WTC11 (cell line): ENCODE measurements around the gene DNAI1. TPM values are rescaled to one million over a fixed set of nuclear protein-coding genes. Genes with fewer than 3 reads are reported as not detected.
"Not testable (repeated sequence)": the region's sequence is repeated elsewhere in the genome, so short reads cannot be mapped to it uniquely, and the experiment has no call there.

Experiments
- ATAC-seq: fragments of 200-7000 bp; cut with Tn5 transposase; 2 replicates; pipeline ENCODE4 v1.10.0; 2021; ENCODE audit warnings: mild to moderate bottlenecking, moderate library complexity
- CTCF ChIA-PET: fragments of 300-600 bp; sonication (Branson Sonifier 250); formaldehyde crosslinking; loops from one replicate; lab custom pipeline; 2021; ENCODE audit warnings: antibody characterized with exemption; lab: Charles Lee
- POLR2A ChIA-PET: fragments of 350-600 bp; sonication (Branson Sonifier 250); formaldehyde crosslinking; loops from one replicate; lab custom pipeline; 2021; ENCODE audit warnings: antibody characterized with exemption; lab: Charles Lee
- DNase-seq: peaks from one replicate; pipeline ENCODE4 v3.0.0; 2021; ENCODE audit warnings: low spot score
- H3K27ac Mint-ChIP-seq: 2 replicates; pipeline ENCODE4 v1.8.0; 2021; ENCODE audit warnings: mixed read lengths
- H3K27me3 Mint-ChIP-seq: 2 replicates; pipeline ENCODE4 v1.8.0; 2021; ENCODE audit warnings: low read depth, mild to moderate bottlenecking, moderate library complexity, mixed read lengths
- H3K36me3 Mint-ChIP-seq: 2 replicates; pipeline ENCODE4 v1.8.0; 2021; ENCODE audit warnings: mixed read lengths
- H3K4me1 Mint-ChIP-seq: 2 replicates; pipeline ENCODE4 v1.8.0; 2022; ENCODE audit warnings: mixed read lengths
- H3K4me3 Mint-ChIP-seq: 2 replicates; pipeline ENCODE4 v1.8.0; 2021; ENCODE audit warnings: mild to moderate bottlenecking, moderate library complexity, mixed read lengths
- H3K9me3 Mint-ChIP-seq: 2 replicates; pipeline ENCODE4 v1.8.0; 2021; ENCODE audit warnings: mixed read lengths
- CTCF ChIP-seq: fragments of 200-600 bp; IDR thresholded peaks from 2 replicates; pipeline ENCODE4 v1.8.0; 2022; ENCODE audit warnings: antibody characterized with exemption
- GABPB1 ChIP-seq: sonication (generic); formaldehyde crosslinking; IDR thresholded peaks from 2 replicates; pipeline ENCODE4 v1.8.1; 2023; ENCODE audit warnings: mild to moderate bottlenecking, missing genetic modification reagents
- JAZF1 ChIP-seq: fragments of 250-450 bp; sonication (Bioruptor Pico); IDR thresholded peaks from 2 replicates; pipeline ENCODE4 v1.9.0; 2021; ENCODE audit warnings: moderate library complexity, mild to moderate bottlenecking, inconsistent platforms
- JUN ChIP-seq: sonication (generic); formaldehyde crosslinking; IDR thresholded peaks from 2 replicates; pipeline ENCODE4 v1.8.0; 2023; ENCODE audit warnings: mild to moderate bottlenecking, missing genetic modification reagents
- NFYB ChIP-seq: sonication (generic); formaldehyde crosslinking; conservative IDR thresholded peaks from 2 replicates; pipeline ENCODE4 v1.8.0; 2022; ENCODE audit warnings: low read depth, missing genetic modification reagents
- PRDM15 ChIP-seq: sonication (generic); formaldehyde crosslinking; IDR thresholded peaks from 2 replicates; pipeline ENCODE4 v1.8.0; 2022; ENCODE audit warnings: missing genetic modification reagents
- SMAD4 ChIP-seq: sonication (generic); formaldehyde crosslinking; IDR thresholded peaks from 2 replicates; pipeline ENCODE4 v1.8.0; 2022; ENCODE audit warnings: mild to moderate bottlenecking, missing genetic modification reagents
- SP1 ChIP-seq: sonication (generic); formaldehyde crosslinking; conservative IDR thresholded peaks from 2 replicates; pipeline ENCODE4 v1.8.1; 2022; ENCODE audit warnings: missing genetic modification reagents
- STAT6 ChIP-seq: sonication (generic); formaldehyde crosslinking; conservative IDR thresholded peaks from 2 replicates; pipeline ENCODE4 v1.8.1; 2023; ENCODE audit warnings: mild to moderate bottlenecking, low read depth, missing genetic modification reagents, moderate library complexity
- total RNA-seq: library from RNA; stranded (reverse); gene quantifications from 3 replicates; pipeline ENCODE4 v1.2.3, GENCODE V29; 2021
- TF ChIP-seq, protein P1 (sequence below): sonication (generic); formaldehyde crosslinking; IDR thresholded peaks from 2 replicates; pipeline ENCODE4 v1.8.1; 2023; ENCODE audit warnings: mild to moderate bottlenecking, missing genetic modification reagents

The DNAI1 gene
- total RNA-seq, 1 experiment from 2014 or later = 2.1 TPM

DNA sequence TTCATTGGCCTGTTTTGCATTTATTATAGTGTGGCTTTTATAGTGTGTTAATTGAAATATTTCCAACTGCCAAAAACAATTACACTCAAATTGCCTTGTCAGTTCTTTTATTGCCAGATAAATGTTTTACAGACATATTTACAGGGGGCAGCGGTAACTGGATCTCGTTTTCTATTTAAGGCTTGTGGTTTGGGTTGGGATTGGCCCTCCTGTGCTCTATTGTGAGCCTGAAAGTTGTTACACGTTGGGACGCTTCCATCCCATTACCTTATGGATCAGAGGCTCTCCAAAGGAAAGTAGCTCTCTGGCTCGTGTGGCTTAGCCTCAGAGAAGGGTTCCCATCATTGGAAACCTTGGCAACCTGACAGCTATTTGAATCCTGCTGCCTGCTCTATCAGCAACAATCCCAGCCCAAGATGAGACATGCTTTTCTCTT, 20.8 kb downstream of the DNAI1 start:
- Mint-ChIP-seq H3K4me1 (no peaks in the 10 kb centered on the region), H3K4me3 (no peak overlapping the region), H3K36me3 (no peaks in the 10 kb centered on the region), H3K27ac (no peak overlapping the region), H3K27me3 (peaks cover 6% of the 10 kb centered on the region; the same call in 1 of the 2 replicates), H3K9me3 (peaks cover 10% of the 10 kb centered on the region)
- DNase-seq = no peak
- no peak for TF ChIP-seq SMAD4 (CRISPR knock-in tag)
- TF ChIP-seq JUN (CRISPR knock-in tag) = no peak
- no peak for TF ChIP-seq GABPB1 (CRISPR knock-in tag)
- no peak for TF ChIP-seq SP1
- TF ChIP-seq, protein P1, sequence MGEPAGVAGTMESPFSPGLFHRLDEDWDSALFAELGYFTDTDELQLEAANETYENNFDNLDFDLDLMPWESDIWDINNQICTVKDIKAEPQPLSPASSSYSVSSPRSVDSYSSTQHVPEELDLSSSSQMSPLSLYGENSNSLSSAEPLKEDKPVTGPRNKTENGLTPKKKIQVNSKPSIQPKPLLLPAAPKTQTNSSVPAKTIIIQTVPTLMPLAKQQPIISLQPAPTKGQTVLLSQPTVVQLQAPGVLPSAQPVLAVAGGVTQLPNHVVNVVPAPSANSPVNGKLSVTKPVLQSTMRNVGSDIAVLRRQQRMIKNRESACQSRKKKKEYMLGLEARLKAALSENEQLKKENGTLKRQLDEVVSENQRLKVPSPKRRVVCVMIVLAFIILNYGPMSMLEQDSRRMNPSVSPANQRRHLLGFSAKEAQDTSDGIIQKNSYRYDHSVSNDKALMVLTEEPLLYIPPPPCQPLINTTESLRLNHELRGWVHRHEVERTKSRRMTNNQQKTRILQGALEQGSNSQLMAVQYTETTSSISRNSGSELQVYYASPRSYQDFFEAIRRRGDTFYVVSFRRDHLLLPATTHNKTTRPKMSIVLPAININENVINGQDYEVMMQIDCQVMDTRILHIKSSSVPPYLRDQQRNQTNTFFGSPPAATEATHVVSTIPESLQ (CRISPR knock-in tag) = no peak
- no peak for TF ChIP-seq JAZF1
- TF ChIP-seq CTCF = no peak
- no peak for TF ChIP-seq STAT6
- no peak for TF ChIP-seq PRDM15 (CRISPR knock-in tag)
- TF ChIP-seq, all 79 proteins: peak for 0
- ChIA-PET POLR2A (no interaction called here), CTCF (interaction anchor here (0.9 kb wide), 1 partner anchor 112 kb away, joined by 3 read pairs; no protein-coding TSS in a partner anchor)
- no peak for ATAC-seq

DNA sequence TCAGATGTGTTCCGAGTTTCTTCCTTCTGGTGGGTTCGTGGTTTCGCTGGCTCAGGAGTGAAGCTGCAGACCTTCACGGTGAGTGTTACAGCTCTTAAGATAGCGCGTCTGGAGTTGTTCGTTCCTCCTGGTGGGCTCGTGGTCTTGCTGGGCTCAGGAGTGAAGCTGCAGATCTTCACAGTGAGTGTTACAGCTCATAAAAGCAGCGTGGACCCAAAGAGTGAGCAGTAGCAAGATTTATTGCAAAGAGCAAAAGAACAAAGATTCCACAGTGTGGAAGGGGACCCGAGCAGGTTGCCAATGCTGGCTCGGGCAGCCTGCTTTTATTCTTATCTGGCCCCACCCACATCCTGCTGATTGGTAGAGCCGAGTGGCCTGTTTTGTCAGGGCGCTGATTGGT, 23.0 kb downstream of the DNAI1 start:
- H3K27me3 Mint-ChIP-seq, H3K9me3 Mint-ChIP-seq, POLR2A ChIA-PET, DNase-seq, H3K4me3 Mint-ChIP-seq, H3K36me3 Mint-ChIP-seq, H3K4me1 Mint-ChIP-seq, CTCF ChIA-PET: not testable (repeated sequence)
- H3K27ac Mint-ChIP-seq = peak overlapping the region; percentile 83; the same call in 1 of the 2 replicates
- TF ChIP-seq NFYB (CRISPR knock-in tag) = 0 out of 2 replicates have a peak, but pooled peaks have one; percentile 23
- TF ChIP-seq, all 79 proteins: peak for 1; not testable (repeated sequence) for 78
- ATAC-seq = not testable (repeated sequence)

GRCh38 chr9:34482746-34483145, 24.1 kb downstream of the DNAI1 start:
- H3K27me3 Mint-ChIP-seq, POLR2A ChIA-PET: not testable (repeated sequence)

More at GRCh38 chr9:34482746-34483145, 24.1 kb downstream of the DNAI1 start:
- H3K4me1 Mint-ChIP-seq, CTCF ChIA-PET, H3K9me3 Mint-ChIP-seq, H3K4me3 Mint-ChIP-seq, H3K36me3 Mint-ChIP-seq, DNase-seq, H3K27ac Mint-ChIP-seq, ATAC-seq: not testable (repeated sequence)
